ENCODE results near the gene SPTBN2.
A peak's percentile ranks its signal among the peaks of the same experiment; 100 is the strongest.

The SPTBN2 gene

DNA sequence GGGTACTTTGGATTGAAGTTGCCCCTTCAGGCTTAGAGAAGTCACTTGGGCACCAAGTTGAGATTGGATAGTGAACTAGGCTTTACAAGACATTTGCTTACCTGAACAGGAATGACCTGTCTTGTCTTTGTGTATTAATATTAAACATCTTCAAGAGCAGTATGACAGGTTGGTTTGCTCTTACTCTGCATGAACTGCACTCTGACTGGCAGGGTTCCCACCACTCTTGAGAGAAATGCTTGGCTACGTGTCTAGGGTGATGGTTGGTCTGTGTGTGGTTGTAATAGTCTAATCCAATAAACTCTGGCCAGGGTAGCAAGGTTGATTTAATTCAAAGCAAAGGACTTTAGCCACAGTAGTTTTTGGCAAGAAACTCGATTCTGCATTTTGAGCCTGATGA lies 20.1 kb upstream of the SPTBN2 start:
- TF ChIP-seq, protein P1, sequence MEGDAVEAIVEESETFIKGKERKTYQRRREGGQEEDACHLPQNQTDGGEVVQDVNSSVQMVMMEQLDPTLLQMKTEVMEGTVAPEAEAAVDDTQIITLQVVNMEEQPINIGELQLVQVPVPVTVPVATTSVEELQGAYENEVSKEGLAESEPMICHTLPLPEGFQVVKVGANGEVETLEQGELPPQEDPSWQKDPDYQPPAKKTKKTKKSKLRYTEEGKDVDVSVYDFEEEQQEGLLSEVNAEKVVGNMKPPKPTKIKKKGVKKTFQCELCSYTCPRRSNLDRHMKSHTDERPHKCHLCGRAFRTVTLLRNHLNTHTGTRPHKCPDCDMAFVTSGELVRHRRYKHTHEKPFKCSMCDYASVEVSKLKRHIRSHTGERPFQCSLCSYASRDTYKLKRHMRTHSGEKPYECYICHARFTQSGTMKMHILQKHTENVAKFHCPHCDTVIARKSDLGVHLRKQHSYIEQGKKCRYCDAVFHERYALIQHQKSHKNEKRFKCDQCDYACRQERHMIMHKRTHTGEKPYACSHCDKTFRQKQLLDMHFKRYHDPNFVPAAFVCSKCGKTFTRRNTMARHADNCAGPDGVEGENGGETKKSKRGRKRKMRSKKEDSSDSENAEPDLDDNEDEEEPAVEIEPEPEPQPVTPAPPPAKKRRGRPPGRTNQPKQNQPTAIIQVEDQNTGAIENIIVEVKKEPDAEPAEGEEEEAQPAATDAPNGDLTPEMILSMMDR (conservative IDR thresholded peaks at IDR 0.05) = no peak
- H3K27ac ChIP-seq = peak overlapping the region; percentile 91

DNA sequence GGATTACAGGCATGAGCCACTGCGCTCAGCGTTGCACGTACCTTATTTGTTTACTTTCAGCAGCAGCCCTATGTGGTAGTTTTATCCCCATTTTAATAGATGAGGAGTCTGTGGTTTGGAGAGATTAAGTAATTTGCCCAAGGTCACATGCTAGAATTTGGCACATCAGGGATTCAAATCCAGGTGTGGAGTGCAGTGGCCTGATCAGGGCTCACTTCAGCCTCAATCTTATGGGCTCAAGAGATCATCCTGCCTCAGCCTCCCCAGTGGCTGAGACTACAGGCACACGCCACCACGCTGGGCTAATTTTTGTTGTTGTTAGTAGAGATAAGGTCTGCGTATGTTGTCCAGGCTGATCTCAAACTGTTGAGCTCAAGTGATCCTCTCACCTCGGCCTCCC lies 18.5 kb upstream of the SPTBN2 start:
- peak overlapping the region; percentile 91 for H3K27ac ChIP-seq

DNA sequence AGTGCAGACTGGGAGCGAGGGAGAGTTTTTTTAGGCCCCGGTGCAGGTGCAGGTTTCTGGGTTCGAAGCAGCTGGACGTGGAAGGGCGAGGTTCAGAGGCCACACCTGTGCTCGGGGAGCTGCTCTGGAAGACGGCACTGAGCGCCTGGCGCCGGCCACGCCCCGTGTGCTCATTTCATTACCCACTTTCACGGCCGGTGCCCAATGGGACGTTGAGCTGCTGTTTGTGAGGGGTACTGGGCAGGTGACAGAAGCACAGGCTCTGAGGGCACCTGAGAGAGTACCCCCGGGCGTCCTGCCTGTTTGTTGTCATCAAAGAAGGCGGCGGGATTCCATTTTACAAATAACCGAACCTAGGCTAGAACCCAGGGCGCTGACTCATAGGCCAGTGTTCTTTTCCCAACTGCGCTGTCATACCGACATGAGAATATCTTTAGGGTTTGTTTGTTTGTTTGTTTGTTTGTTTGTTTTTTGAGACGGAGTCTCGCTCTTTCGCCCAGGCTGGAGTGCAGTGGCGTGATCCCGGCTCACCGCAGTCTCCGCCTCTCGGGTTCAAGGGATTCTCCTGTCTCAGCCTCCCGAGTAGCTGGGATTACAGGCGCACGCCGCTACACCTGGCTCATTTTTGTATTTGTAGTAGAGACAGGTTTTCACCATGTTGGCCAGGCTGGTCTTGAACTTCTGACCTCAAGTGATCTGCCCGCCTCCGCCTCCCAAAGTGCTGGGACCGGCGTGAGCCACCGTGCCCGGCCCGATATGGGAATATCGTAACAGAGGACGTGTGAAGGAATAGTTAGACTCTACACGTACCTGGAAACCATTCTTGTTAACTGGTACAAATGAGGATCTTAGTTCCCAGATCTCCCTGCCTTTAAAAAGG lies 16.6 kb upstream of the SPTBN2 start:
- peak overlapping the region; percentile 91 for H3K27ac ChIP-seq
- TF ChIP-seq, protein P1 (conservative IDR thresholded peaks at IDR 0.05) = no peak

More for the DNA sequence above, 18.5 kb upstream of the SPTBN2 start:
- TF ChIP-seq, protein P1 (conservative IDR thresholded peaks at IDR 0.05) = no peak

DNA sequence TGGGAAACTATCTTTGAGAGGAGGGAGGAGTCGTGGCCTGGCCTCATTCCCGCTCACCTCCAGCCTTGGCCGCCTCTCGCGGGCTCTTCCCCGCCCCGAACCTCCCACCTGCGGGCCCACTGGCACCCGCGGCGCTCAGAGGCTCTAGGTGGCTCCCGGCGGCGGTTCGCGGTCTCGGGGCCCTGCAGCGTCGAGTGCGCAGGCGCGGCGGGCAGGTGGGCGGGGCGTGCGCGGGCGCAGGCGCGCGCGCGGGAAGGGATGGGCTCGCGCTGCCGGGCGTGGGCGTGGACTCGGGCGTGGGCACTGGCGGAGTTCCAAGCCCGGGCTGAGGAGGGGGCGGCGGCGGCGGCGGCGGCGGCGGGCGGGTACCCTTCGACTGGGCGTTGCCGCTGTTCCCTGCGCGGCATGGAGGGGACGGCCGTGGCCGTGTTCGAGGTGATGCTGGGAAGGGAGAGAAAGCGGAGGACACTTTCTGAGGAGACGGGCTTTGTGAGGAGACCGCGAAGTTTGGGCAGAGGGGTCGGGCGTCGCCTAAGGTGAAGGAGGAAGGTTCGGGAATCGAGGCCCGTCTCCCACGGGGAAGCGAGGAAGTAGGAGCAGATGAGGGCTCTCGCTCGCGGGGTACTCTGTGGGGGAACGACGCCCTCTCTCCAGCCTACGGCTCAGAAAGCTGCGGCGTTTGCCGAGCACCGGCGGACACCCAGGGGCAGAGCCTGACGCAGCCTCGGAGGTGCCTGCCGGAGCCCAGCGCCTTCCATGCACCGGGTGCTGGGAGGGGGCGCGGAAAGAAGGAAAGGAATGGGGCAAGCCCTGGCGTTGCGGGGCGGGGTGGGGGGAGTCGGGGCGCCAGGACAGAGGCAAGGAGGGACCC lies 15.7 kb upstream of the SPTBN2 start:
- H3K27ac ChIP-seq = peak overlapping the region; percentile 91
- TF ChIP-seq, protein P1 (conservative IDR thresholded peaks at IDR 0.05) = no peak; the same call in 1 of the 2 replicates

DNA sequence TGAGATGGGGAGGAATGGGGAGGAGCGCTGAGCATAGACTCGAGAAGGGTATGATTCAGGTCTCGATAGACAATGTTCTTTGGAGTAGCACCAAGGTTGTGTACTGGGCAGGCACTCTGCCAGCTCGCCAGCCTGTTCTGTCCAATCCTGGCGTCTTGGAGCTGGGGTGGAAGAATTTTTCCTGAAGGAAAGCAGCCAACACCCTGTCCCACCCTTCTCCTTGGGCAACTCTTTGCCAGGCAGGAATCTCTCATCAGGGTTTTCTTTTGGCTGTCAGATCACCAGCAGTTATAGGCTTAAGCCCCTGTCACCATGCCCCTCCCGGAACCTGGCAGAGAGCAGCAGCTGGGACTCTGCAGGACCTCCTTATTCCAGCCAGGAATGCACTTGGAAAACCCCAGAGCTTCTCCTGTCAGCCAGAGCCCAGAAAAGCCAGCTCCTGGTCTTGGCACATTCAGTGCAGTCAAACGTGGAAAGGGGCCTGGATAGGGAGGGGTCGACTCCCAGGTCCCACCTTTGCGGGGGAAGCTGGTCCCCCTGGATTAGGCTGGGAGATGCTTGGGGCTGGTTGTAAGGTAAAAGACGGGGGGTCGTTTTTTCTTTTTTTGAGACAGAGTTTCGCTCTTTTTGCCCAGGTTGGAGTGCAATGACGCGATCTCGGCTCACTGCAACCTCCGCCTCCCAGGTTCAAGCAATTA lies 14.4 kb upstream of the SPTBN2 start:
- peak overlapping the region; percentile 91 for H3K27ac ChIP-seq
- TF ChIP-seq, protein P1 (conservative IDR thresholded peaks at IDR 0.05) = no peak

DNA sequence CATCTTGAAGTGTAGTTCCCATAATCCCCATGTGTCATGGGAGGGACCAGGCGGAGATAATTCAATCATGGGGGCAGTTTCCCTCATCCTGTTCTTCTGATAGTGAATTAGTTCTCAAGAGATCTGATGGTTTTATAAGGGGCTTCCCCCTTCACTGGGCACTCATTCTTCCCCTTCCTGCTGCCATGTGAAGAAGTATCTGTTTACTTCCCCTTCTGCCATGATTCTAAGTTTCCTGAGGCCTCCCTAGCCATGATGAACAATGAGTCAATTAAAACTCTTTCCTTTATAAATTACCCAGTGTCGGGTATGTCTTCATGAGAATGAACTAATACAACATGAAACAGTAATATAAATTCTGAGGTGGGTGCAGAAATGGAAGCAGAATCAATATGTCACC lies 12.1 kb upstream of the SPTBN2 start:
- no peak overlapping the region for H3K27ac ChIP-seq
- TF ChIP-seq, protein P1 (conservative IDR thresholded peaks at IDR 0.05) = no peak

Data from VCaP (cell line).